HUES48 (cell line): ENCODE measurements around the gene LAMC2.

Experiments used
- H3K27ac ChIP-seq: one replicate; pipeline ENCODE4 v1.7.0; 2013; ENCODE audit warnings: low read depth, low read length, inconsistent platforms
- H3K27me3 ChIP-seq: 2 replicates; pipeline ENCODE4 v1.6.1; 2013; ENCODE audit warnings: mild to moderate bottlenecking, low read length; ENCODE audit not compliant: control insufficient read depth, insufficient read depth
- H3K36me3 ChIP-seq: 2 replicates; pipeline ENCODE4 v1.6.1; 2013; ENCODE audit warnings: low read length; ENCODE audit not compliant: control insufficient read depth, insufficient read depth
- H3K4me1 ChIP-seq: 2 replicates; pipeline ENCODE4 v1.6.1; 2013; ENCODE audit warnings: mild to moderate bottlenecking, low read length; ENCODE audit not compliant: control insufficient read depth, insufficient read depth
- H3K4me3 ChIP-seq: 2 replicates; pipeline ENCODE4 v1.5.1; 2013; ENCODE audit warnings: mild to moderate bottlenecking, low read depth, low read length
- H3K9ac ChIP-seq: 2 replicates; pipeline ENCODE4 v1.6.1; 2013; ENCODE audit warnings: mild to moderate bottlenecking, low read depth, low read length, moderate library complexity
- H3K9me3 ChIP-seq: 2 replicates; pipeline ENCODE4 v1.6.1; 2013; ENCODE audit warnings: low read length; ENCODE audit not compliant: control insufficient read depth, insufficient read depth

Gene LAMC2

DNA sequence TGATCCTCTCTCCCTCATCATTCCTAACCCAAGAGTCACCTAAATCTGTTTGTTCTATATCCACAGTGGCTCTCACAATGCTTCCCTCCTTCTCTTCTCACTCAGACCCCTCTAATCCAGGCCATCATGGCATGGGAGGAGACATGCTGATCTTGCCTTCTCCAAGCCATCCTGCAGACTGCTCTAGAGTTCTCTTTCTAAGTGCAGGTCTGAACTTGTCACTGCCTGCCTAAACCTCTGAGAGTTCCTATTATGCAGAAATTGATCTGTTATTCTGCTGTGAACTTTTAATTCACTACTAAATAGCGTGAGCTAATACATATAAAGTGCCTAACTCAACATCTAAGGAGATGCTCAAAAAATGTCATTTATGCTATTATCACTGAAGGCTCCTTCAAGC lies 26.8 kb downstream of the LAMC2 start:
- H3K36me3 ChIP-seq, result no peaks in the 10 kb centered on the region
- no peaks in the 10 kb centered on the region for H3K4me1 ChIP-seq

GRCh38 chr1:183214021-183214970 lies 28.2 kb downstream of the LAMC2 start:
- H3K36me3 ChIP-seq, result no peaks in the 10 kb centered on the region
- H3K27me3 ChIP-seq, result no peaks in the 10 kb centered on the region
- no peaks in the 10 kb centered on the region for H3K9me3 ChIP-seq
- no peak overlapping the region for H3K9ac ChIP-seq
- no peak overlapping the region for H3K27ac ChIP-seq
- H3K4me1 ChIP-seq, result peaks cover 8% of the 10 kb centered on the region; the same call in 1 of the 2 replicates
- no peak overlapping the region for H3K4me3 ChIP-seq

More for the DNA sequence above, 26.8 kb downstream of the LAMC2 start:
- Histone ChIP-seq H3K27me3 (no peaks in the 10 kb centered on the region), H3K9me3 (no peaks in the 10 kb centered on the region), H3K4me3 (no peak overlapping the region), H3K27ac (no peak overlapping the region), H3K9ac (no peak overlapping the region)

GRCh38 chr1:183215076-183215720 lies 29.1 kb downstream of the LAMC2 start:
- H3K9ac ChIP-seq, result no peak overlapping the region
- H3K36me3 ChIP-seq, result no peaks in the 10 kb centered on the region
- H3K4me1 ChIP-seq, result peaks cover 9% of the 10 kb centered on the region; the same call in 1 of the 2 replicates
- H3K27me3 ChIP-seq, result no peaks in the 10 kb centered on the region
- no peak overlapping the region for H3K4me3 ChIP-seq
- no peaks in the 10 kb centered on the region for H3K9me3 ChIP-seq
- H3K27ac ChIP-seq, result no peak overlapping the region

DNA sequence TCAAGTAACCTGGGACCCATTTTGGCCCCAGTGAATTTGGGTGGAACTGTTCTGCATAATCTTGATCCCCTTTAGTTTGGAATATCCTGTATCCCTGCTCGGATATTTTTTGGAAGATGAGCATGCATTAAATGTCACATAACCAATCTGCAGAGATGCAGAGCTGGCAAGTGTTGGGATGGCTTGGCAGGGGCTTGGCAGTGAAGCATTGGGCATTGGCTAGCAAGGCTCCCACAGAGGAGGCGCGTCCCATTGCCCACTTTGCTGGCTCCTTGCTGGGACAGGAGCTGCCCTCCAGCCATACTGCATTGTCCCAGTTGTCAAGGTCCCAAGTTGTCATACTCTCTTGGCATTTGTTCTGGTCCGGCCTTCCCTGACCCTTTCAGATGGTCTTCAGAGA lies 29.9 kb downstream of the LAMC2 start:
- no peak overlapping the region for H3K27ac ChIP-seq
- no peaks in the 10 kb centered on the region for H3K27me3 ChIP-seq
- H3K9ac ChIP-seq, result no peak overlapping the region
- H3K9me3 ChIP-seq, result no peaks in the 10 kb centered on the region
- H3K4me3 ChIP-seq, result no peak overlapping the region
- H3K36me3 ChIP-seq, result no peaks in the 10 kb centered on the region
- peaks cover 9% of the 10 kb centered on the region; the same call in 1 of the 2 replicates for H3K4me1 ChIP-seq

GRCh38 chr1:183218027-183218618 lies 32.1 kb downstream of the LAMC2 start:
- no peaks in the 10 kb centered on the region for H3K9me3 ChIP-seq
- no peaks in the 10 kb centered on the region for H3K27me3 ChIP-seq
- H3K4me3 ChIP-seq, result no peak overlapping the region
- peaks cover 9% of the 10 kb centered on the region; the same call in 1 of the 2 replicates for H3K4me1 ChIP-seq
- no peaks in the 10 kb centered on the region for H3K36me3 ChIP-seq
- no peak overlapping the region for H3K9ac ChIP-seq
- no peak overlapping the region for H3K27ac ChIP-seq

- Histone ChIP-seq H3K4me1 (peaks cover 9% of the 10 kb centered on the region; the same call in 1 of the 2 replicates), H3K9me3 (no peaks in the 10 kb centered on the region), H3K4me3 (no peak overlapping the region), H3K36me3 (no peaks in the 10 kb centered on the region), H3K27me3 (no peaks in the 10 kb centered on the region), H3K9ac (no peak overlapping the region), H3K27ac (peak overlapping the region; percentile 43)
Observed at GRCh38 chr1:183218971-183219615, 33.0 kb downstream of the LAMC2 start.

DNA sequence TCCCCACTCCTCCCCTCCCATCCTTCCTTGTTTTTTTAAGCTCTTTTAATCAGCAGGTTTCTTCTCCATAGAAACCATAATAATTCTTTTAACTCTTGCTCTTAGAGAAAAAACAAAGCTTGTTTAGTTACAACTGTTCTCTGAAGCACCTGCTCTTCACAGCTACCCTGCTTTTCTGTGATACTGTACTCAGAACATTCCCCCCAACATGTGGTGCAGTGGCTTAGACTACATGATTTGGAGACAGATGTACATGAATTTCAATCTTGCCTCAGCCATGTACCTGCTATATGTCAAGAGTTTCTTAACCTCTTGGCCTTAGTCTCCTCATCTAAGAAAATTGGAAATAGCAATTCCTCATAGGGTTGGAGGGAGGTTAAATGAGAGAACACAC lies 33.5 kb downstream of the LAMC2 start:
- H3K9me3 ChIP-seq, result no peaks in the 10 kb centered on the region
- H3K27me3 ChIP-seq, result no peaks in the 10 kb centered on the region
- H3K9ac ChIP-seq, result no peak overlapping the region
- no peak overlapping the region for H3K4me3 ChIP-seq
- peaks cover 9% of the 10 kb centered on the region; the same call in 1 of the 2 replicates for H3K4me1 ChIP-seq
- H3K36me3 ChIP-seq, result no peaks in the 10 kb centered on the region
- no peak overlapping the region for H3K27ac ChIP-seq

GRCh38 chr1:183222909-183223308 lies 36.8 kb downstream of the LAMC2 start:
- H3K36me3 ChIP-seq, result no peaks in the 10 kb centered on the region
- no peaks in the 10 kb centered on the region for H3K9me3 ChIP-seq
- no peak overlapping the region for H3K27ac ChIP-seq
- peaks cover 9% of the 10 kb centered on the region; the same call in 1 of the 2 replicates for H3K4me1 ChIP-seq
- no peak overlapping the region for H3K4me3 ChIP-seq
- no peaks in the 10 kb centered on the region for H3K27me3 ChIP-seq
- H3K9ac ChIP-seq, result no peak overlapping the region

GRCh38 chr1:183223467-183223866 lies 37.4 kb downstream of the LAMC2 start:
- no peaks in the 10 kb centered on the region for H3K9me3 ChIP-seq
- H3K9ac ChIP-seq, result no peak overlapping the region
- H3K4me3 ChIP-seq, result no peak overlapping the region
- no peak overlapping the region for H3K27ac ChIP-seq
- no peaks in the 10 kb centered on the region for H3K36me3 ChIP-seq
- H3K4me1 ChIP-seq, result peaks cover 9% of the 10 kb centered on the region; the same call in 1 of the 2 replicates
- no peaks in the 10 kb centered on the region for H3K27me3 ChIP-seq

DNA sequence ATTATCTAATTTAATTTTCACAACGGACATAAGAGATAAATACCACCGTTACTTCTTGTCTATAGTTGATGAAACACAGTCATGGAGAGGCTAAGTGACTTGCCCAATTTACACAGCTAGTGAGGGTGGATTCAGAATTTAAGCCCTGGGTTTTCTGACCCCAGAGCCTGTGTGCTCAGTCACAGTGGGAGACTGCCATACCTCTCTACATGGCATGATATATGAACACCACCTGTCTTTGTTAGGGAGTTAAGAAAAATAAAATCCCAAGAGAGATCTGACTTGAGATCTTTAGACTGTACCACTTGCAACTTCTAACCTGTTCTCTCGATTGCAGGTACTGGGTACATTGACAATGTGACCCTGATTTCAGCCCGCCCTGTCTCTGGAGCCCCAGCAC lies 40.3 kb downstream of the LAMC2 start:
- Histone ChIP-seq H3K9me3 (no peaks in the 10 kb centered on the region), H3K27ac (no peak overlapping the region), H3K27me3 (no peaks in the 10 kb centered on the region), H3K36me3 (no peaks in the 10 kb centered on the region), H3K4me3 (no peak overlapping the region), H3K9ac (no peak overlapping the region), H3K4me1 (no peaks in the 10 kb centered on the region; the same call in 1 of the 2 replicates)
